Mesenchymal stem cell (in vitro differentiated cells and primary cell): ENCODE measurements around the gene TAS2R40.
A peak's percentile ranks its signal among the peaks of the same experiment; 100 is the strongest.

Source experiments
- DNase-seq: peaks from one replicate; pipeline ENCODE4 v3.0.0-alpha.2; 2013
- H2AFZ ChIP-seq: one replicate; pipeline ENCODE4 v1.6.1; 2013; ENCODE audit warnings: low read depth, mild to moderate bottlenecking, control low read depth, inconsistent platforms, low read length, moderate library complexity
- H2AK5ac ChIP-seq: 2 replicates; pipeline ENCODE4 v1.6.1; 2013; ENCODE audit warnings: low read length, moderate library complexity, mild to moderate bottlenecking, inconsistent platforms; ENCODE audit not compliant: severe bottlenecking
- H2BK120ac ChIP-seq: one replicate; pipeline ENCODE4 v1.6.1; 2013; ENCODE audit warnings: low read depth, mild to moderate bottlenecking, inconsistent platforms, low read length, moderate library complexity
- H2BK12ac ChIP-seq, 2 experiments: one replicate each; pipeline ENCODE4 v1.6.1; 2013; ENCODE audit warnings: inconsistent platforms in 2 of 2, low read length in 2 of 2, mild to moderate bottlenecking in 2 of 2, moderate library complexity in 2 of 2, control low read depth in 1 of 2
- H2BK15ac ChIP-seq: one replicate; pipeline ENCODE4 v1.6.1; 2013; ENCODE audit warnings: mild to moderate bottlenecking, low read depth, inconsistent platforms; ENCODE audit not compliant: poor library complexity, severe bottlenecking
- H2BK5ac ChIP-seq: 2 replicates; pipeline ENCODE4 v1.6.1; 2013; ENCODE audit warnings: low read depth, mild to moderate bottlenecking, low read length, control low read depth, inconsistent platforms; ENCODE audit not compliant: poor library complexity, severe bottlenecking
- H3K14ac ChIP-seq, 2 experiments: one replicate each; pipeline ENCODE4 v1.6.1; 2013; ENCODE audit warnings: inconsistent platforms in 2 of 2, low read length in 2 of 2, control low read depth in 1 of 2, mild to moderate bottlenecking in 1 of 2, moderate library complexity in 1 of 2
- H3K18ac ChIP-seq, 2 experiments: one replicate each; pipeline ENCODE4 v1.6.1; 2013; ENCODE audit warnings: inconsistent platforms in 2 of 2, low read length in 2 of 2, control low read depth in 1 of 2, low read depth in 1 of 2, mild to moderate bottlenecking in 1 of 2
- H3K23ac ChIP-seq, 2 experiments: one replicate each; pipeline ENCODE4 v1.6.1; 2013; ENCODE audit warnings: inconsistent platforms in 2 of 2, low read length in 2 of 2, mild to moderate bottlenecking in 2 of 2, moderate library complexity in 2 of 2, control low read depth in 1 of 2
- H3K27ac ChIP-seq: 2 replicates; pipeline ENCODE4 v1.5.1; 2013; ENCODE audit warnings: mild to moderate bottlenecking, moderate library complexity, low read length, control low read depth, inconsistent platforms; ENCODE audit not compliant: poor library complexity, severe bottlenecking
- H3K27me3 ChIP-seq, 2 experiments: 2 replicates each; pipeline versions ENCODE4 v1.6.1 to v1.7.0; 2013; ENCODE audit warnings: low read length in 2 of 2, mild to moderate bottlenecking in 2 of 2, moderate library complexity in 2 of 2, control low read depth in 1 of 2, inconsistent platforms in 1 of 2; ENCODE audit not compliant: control insufficient read depth in 1 of 2, insufficient read depth in 1 of 2
- H3K36me3 ChIP-seq, 2 experiments: 2 replicates each; pipeline versions ENCODE4 v1.6.1 to v1.7.0; 2013; ENCODE audit warnings: low read length in 2 of 2, control low read depth in 1 of 2, inconsistent platforms in 1 of 2, low read depth in 1 of 2, mild to moderate bottlenecking in 1 of 2; ENCODE audit not compliant: insufficient read depth in 2 of 2, control insufficient read depth in 1 of 2
- H3K4ac ChIP-seq, 2 experiments: one replicate each; pipeline ENCODE4 v1.6.1; 2013; ENCODE audit warnings: inconsistent platforms in 2 of 2, low read length in 2 of 2, mild to moderate bottlenecking in 2 of 2, moderate library complexity in 2 of 2, control low read depth in 1 of 2, low read depth in 1 of 2
- H3K4me1 ChIP-seq: 2 replicates; pipeline ENCODE4 v1.6.1; 2013; ENCODE audit warnings: low read depth, low read length, control low read depth; ENCODE audit not compliant: control insufficient read depth, insufficient read depth
- H3K4me2 ChIP-seq: 2 replicates; pipeline ENCODE4 v1.6.1; 2013; ENCODE audit warnings: low read length, mild to moderate bottlenecking, inconsistent platforms; ENCODE audit not compliant: poor library complexity, severe bottlenecking
- H3K4me3 ChIP-seq, 2 experiments: 2 replicates each; pipeline versions ENCODE4 v1.5.1 to v1.7.0; 2013; ENCODE audit warnings: low read length in 2 of 2, mild to moderate bottlenecking in 2 of 2, control low read depth in 1 of 2, low read depth in 1 of 2; ENCODE audit not compliant: insufficient read depth in 1 of 2
- H3K79me1 ChIP-seq: replicated peaks from 2 replicates; pipeline ENCODE4 v1.6.1; 2013; ENCODE audit warnings: mild to moderate bottlenecking, control low read depth, low read length, inconsistent platforms; ENCODE audit not compliant: poor library complexity, severe bottlenecking
- H3K9ac ChIP-seq: 2 replicates; pipeline ENCODE4 v1.7.0; 2013; ENCODE audit warnings: mild to moderate bottlenecking, low read length, moderate library complexity
- H3K9me3 ChIP-seq: 2 replicates; pipeline ENCODE4 v1.7.0; 2013; ENCODE audit warnings: mild to moderate bottlenecking, low read length; ENCODE audit not compliant: control insufficient read depth
- H4K8ac ChIP-seq: one replicate; pipeline ENCODE4 v1.6.1; 2013; ENCODE audit warnings: inconsistent platforms, mild to moderate bottlenecking, low read length, moderate library complexity
- H4K91ac ChIP-seq: one replicate; pipeline ENCODE4 v1.6.1; 2013; ENCODE audit warnings: mild to moderate bottlenecking, low read length, inconsistent platforms
- WGBS: methylation state at CpG from one replicate; pipeline ENCODE4 v1.1.7; 2013; ENCODE audit warnings: mixed read lengths; 5-methylcytosine and 5-hydroxymethylcytosine counted together

TAS2R40 gene

GRCh38 chr7:143238289-143238980 is 16.6 kb downstream of the TAS2R40 start:
- H3K23ac ChIP-seq = no peak overlapping the region
- no peak for DNase-seq
- H3K4me1 ChIP-seq = peaks cover 1% of the 10 kb centered on the region
- H3K4me3 ChIP-seq = no peak overlapping the region
- no peak overlapping the region for H3K14ac ChIP-seq
- H4K8ac ChIP-seq = no peak overlapping the region
- no peak overlapping the region for H2BK120ac ChIP-seq
- H3K27ac ChIP-seq = no peak overlapping the region
- no peak overlapping the region for H3K4me2 ChIP-seq
- no peak overlapping the region for H3K9ac ChIP-seq
- no CpG with 5 or more reads among the region's 1 CpG for WGBS
- no peak overlapping the region for H3K18ac ChIP-seq
- H2AFZ ChIP-seq = no peak overlapping the region
- no peak overlapping the region for H2BK5ac ChIP-seq
- H2AK5ac ChIP-seq = no peak overlapping the region
- H4K91ac ChIP-seq = no peak overlapping the region
- H2BK12ac ChIP-seq = no peak overlapping the region
- no peaks in the 10 kb centered on the region for H3K79me1 ChIP-seq
- H3K27me3 ChIP-seq = no peaks in the 10 kb centered on the region
- H3K36me3 ChIP-seq = no peaks in the 10 kb centered on the region
- H3K4ac ChIP-seq = no peak overlapping the region
- H2BK15ac ChIP-seq = no peak overlapping the region
- H3K9me3 ChIP-seq = peaks cover 29% of the 10 kb centered on the region

- Histone ChIP-seq H2AFZ (no peak overlapping the region), H4K8ac (no peak overlapping the region), H3K14ac (no peak overlapping the region), H3K4me3 (peak overlapping the region in 1 of 2 experiments; percentile 61), H3K4me1 (peaks cover 1% of the 10 kb centered on the region), H2BK120ac (no peak overlapping the region), H3K27ac (no peak overlapping the region), H3K23ac (no peak overlapping the region), H3K4ac (no peak overlapping the region), H2BK5ac (no peak overlapping the region), H3K18ac (no peak overlapping the region), H3K27me3 (no peaks in the 10 kb centered on the region), H3K4me2 (no peak overlapping the region), H3K36me3 (no peaks in the 10 kb centered on the region), H3K9me3 (peaks cover 20% of the 10 kb centered on the region), H2BK12ac (no peak overlapping the region), H3K9ac (peak overlapping the region; percentile 87), H2AK5ac (no peak overlapping the region), H3K79me1 (no peaks in the 10 kb centered on the region), H2BK15ac (no peak overlapping the region), H4K91ac (no peak overlapping the region)
- peak; percentile 11 for DNase-seq
Observed at GRCh38 chr7:143239813-143240212, 18.0 kb downstream of the TAS2R40 start.

GRCh38 chr7:143240291-143241168 is 18.7 kb downstream of the TAS2R40 start:
- Histone ChIP-seq H2BK12ac (no peak overlapping the region), H3K4me3 (peak overlapping the region in 1 of 2 experiments; percentile 61), H2AK5ac (no peak overlapping the region), H3K4ac (no peak overlapping the region), H3K4me2 (peak overlapping the region; percentile 14), H4K91ac (no peak overlapping the region), H3K9ac (peak overlapping the region; percentile 87), H3K79me1 (no peaks in the 10 kb centered on the region), H3K9me3 (peaks cover 17% of the 10 kb centered on the region), H2BK120ac (no peak overlapping the region), H2AFZ (no peak overlapping the region), H3K27ac (peak overlapping the region; percentile 17), H4K8ac (no peak overlapping the region), H3K36me3 (no peaks in the 10 kb centered on the region), H2BK5ac (no peak overlapping the region), H2BK15ac (no peak overlapping the region), H3K18ac (no peak overlapping the region), H3K23ac (no peak overlapping the region), H3K14ac (no peak overlapping the region), H3K4me1 (peaks cover 1% of the 10 kb centered on the region), H3K27me3 (no peaks in the 10 kb centered on the region)
- peak; percentile 82 for DNase-seq
- WGBS = 16% methylated on average over 6 of the region's 9 CpGs

- H2BK120ac ChIP-seq = no peak overlapping the region
- no peak overlapping the region for H3K9ac ChIP-seq
- no peak overlapping the region for H3K23ac ChIP-seq
- DNase-seq = no peak
- no peak overlapping the region for H2AK5ac ChIP-seq
- H3K18ac ChIP-seq = no peak overlapping the region
- H3K4me1 ChIP-seq = peaks cover 1% of the 10 kb centered on the region
- H2BK15ac ChIP-seq = no peak overlapping the region
- H3K79me1 ChIP-seq = no peaks in the 10 kb centered on the region
- no peak overlapping the region for H2BK12ac ChIP-seq
- no peaks in the 10 kb centered on the region for H3K27me3 ChIP-seq
- no peak overlapping the region for H2AFZ ChIP-seq
- no peak overlapping the region for H3K27ac ChIP-seq
- H3K9me3 ChIP-seq = peaks cover under 1% of the 10 kb centered on the region
- no peak overlapping the region for H3K14ac ChIP-seq
- H4K8ac ChIP-seq = no peak overlapping the region
- no peak overlapping the region for H4K91ac ChIP-seq
- H3K4me2 ChIP-seq = no peak overlapping the region
- H3K4ac ChIP-seq = no peak overlapping the region
- no peaks in the 10 kb centered on the region for H3K36me3 ChIP-seq
- WGBS = 86% methylated on average over 11 of the region's 11 CpGs
- H3K4me3 ChIP-seq = no peak overlapping the region
- no peak overlapping the region for H2BK5ac ChIP-seq
Observed at GRCh38 chr7:143242306-143242705, 20.5 kb downstream of the TAS2R40 start.
